Measurements from ENCODE around the gene ZAP70. TPM values are rescaled to one million over a fixed set of nuclear protein-coding genes. Genes with fewer than 3 reads are reported as not detected.
"Not testable (repeated sequence)": the region's sequence is repeated elsewhere in the genome, so short reads cannot be mapped to it uniquely, and the experiment has no call there.

ZAP70 gene
- total and polyA plus RNA-seq, 2 donors from 2014 or later = 0.37 to 15.0 TPM

DNA sequence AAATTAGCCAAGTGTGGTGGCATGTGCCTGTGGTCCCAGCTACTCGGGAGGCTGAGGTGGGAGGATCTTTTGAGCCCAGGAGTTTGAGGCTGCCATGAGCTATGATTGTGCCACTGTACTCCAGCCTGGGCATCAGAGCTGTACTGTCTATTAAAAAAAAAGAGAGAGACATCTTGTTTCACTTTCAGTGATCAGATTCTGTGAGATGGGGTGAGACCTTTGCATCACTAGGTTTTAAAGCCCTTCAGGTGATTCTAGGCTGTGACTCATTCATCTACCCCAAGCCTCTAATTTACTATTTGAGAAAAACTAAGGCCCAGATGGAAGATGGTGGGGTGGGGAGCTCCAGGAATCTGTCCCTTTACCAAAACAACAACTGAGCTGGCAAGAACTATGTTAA is 36.8 kb upstream of the ZAP70 start:
- Histone ChIP-seq H3K9ac (ENCODE audit: low read length in 3 of 3) (no peak overlapping the region), H3K4me3 (ENCODE audit: low read length in 3 of 3) (no peak overlapping the region), H3K4me1 (ENCODE audit: control insufficient read depth in 2 of 3, insufficient read depth in 2 of 3, low read depth in 1 of 3, low read length in 3 of 3) (peaks cover 0 to 5% (median 0%) of the 10 kb centered on the region in 3 donors), H3K27ac (ENCODE audit: low read depth in 2 of 2, low read length in 2 of 2) (no peak overlapping the region), H3K27me3 (ENCODE audit: control insufficient read depth, insufficient read depth, low read length) (no peaks in the 10 kb centered on the region), H3K9me3 (ENCODE audit: control insufficient read depth in 2 of 3, insufficient read depth in 1 of 3, low read length in 3 of 3) (no peaks in the 10 kb centered on the region), H3K36me3 (ENCODE audit: control insufficient read depth in 2 of 3, insufficient read depth in 3 of 3, low read length in 3 of 3) (no peaks in the 10 kb centered on the region)
- DNase-seq (no peak), FAIRE-seq (no peak)
- intact Hi-C loops (cut with DNase I) = no loop called here
- TF ChIP-seq CTCF (IDR thresholded peaks at IDR 0.05; ENCODE audit: borderline replicate concordance, extremely low read depth, insufficient read depth) = no peak

- H3K4me1 ChIP-seq (ENCODE audit: control insufficient read depth in 2 of 3, insufficient read depth in 2 of 3, low read depth in 1 of 3, low read length in 3 of 3) = peaks cover 0 to 5% (median 0%) of the 10 kb centered on the region in 3 donors
- no peaks in the 10 kb centered on the region for H3K27me3 ChIP-seq (ENCODE audit: control insufficient read depth, insufficient read depth, low read length)
- no peaks in the 10 kb centered on the region for H3K9me3 ChIP-seq (ENCODE audit: control insufficient read depth in 2 of 3, insufficient read depth in 1 of 3, low read length in 3 of 3)
- FAIRE-seq (no peak), DNase-seq (no peak)
- no peak for TF ChIP-seq CTCF (IDR thresholded peaks at IDR 0.05; ENCODE audit: borderline replicate concordance, extremely low read depth, insufficient read depth)
- no peaks in the 10 kb centered on the region for H3K36me3 ChIP-seq (ENCODE audit: control insufficient read depth in 2 of 3, insufficient read depth in 3 of 3, low read length in 3 of 3)
- H3K27ac ChIP-seq (ENCODE audit: low read depth in 2 of 2, low read length in 2 of 2) = no peak overlapping the region
- intact Hi-C loops (cut with DNase I) = no loop called here
- H3K4me3 ChIP-seq (ENCODE audit: low read length in 3 of 3) = no peak overlapping the region
- no peak overlapping the region for H3K9ac ChIP-seq (ENCODE audit: low read length in 3 of 3)
Observed at GRCh38 chr2:97677480-97677879, 35.9 kb upstream of the ZAP70 start.

- DNase-seq (no peak), FAIRE-seq (no peak)
- H3K27ac ChIP-seq (ENCODE audit: low read depth in 2 of 2, low read length in 2 of 2) = no peak overlapping the region
- H3K9ac ChIP-seq (ENCODE audit: low read length in 3 of 3) = no peak overlapping the region
- intact Hi-C loops (cut with DNase I) = no loop called here
- no peaks in the 10 kb centered on the region for H3K9me3 ChIP-seq (ENCODE audit: control insufficient read depth in 2 of 3, insufficient read depth in 1 of 3, low read length in 3 of 3)
- H3K36me3 ChIP-seq (ENCODE audit: control insufficient read depth in 2 of 3, insufficient read depth in 3 of 3, low read length in 3 of 3) = no peaks in the 10 kb centered on the region
- no peaks in the 10 kb centered on the region for H3K27me3 ChIP-seq (ENCODE audit: control insufficient read depth, insufficient read depth, low read length)
- no peak overlapping the region for H3K4me3 ChIP-seq (ENCODE audit: low read length in 3 of 3)
- TF ChIP-seq CTCF (IDR thresholded peaks at IDR 0.05; ENCODE audit: borderline replicate concordance, extremely low read depth, insufficient read depth) = no peak
- H3K4me1 ChIP-seq (ENCODE audit: control insufficient read depth in 2 of 3, insufficient read depth in 2 of 3, low read depth in 1 of 3, low read length in 3 of 3) = peaks cover 0 to 5% (median 0%) of the 10 kb centered on the region in 3 donors
Observed at GRCh38 chr2:97678298-97678697, 35.1 kb upstream of the ZAP70 start.

GRCh38 chr2:97687235-97687634 is 26.1 kb upstream of the ZAP70 start:
- intact Hi-C loops (cut with DNase I); H3K27ac ChIP-seq (ENCODE audit: low read depth in 2 of 2, low read length in 2 of 2); DNase-seq; H3K36me3 ChIP-seq (ENCODE audit: control insufficient read depth in 2 of 3, insufficient read depth in 3 of 3, low read length in 3 of 3); H3K4me3 ChIP-seq (ENCODE audit: low read length in 3 of 3); H3K9ac ChIP-seq (ENCODE audit: low read length in 3 of 3); FAIRE-seq; H3K4me1 ChIP-seq (ENCODE audit: control insufficient read depth in 2 of 3, insufficient read depth in 2 of 3, low read depth in 1 of 3, low read length in 3 of 3); H3K9me3 ChIP-seq (ENCODE audit: control insufficient read depth in 2 of 3, insufficient read depth in 1 of 3, low read length in 3 of 3); H3K27me3 ChIP-seq (ENCODE audit: control insufficient read depth, insufficient read depth, low read length): not testable (repeated sequence)
